SKM-1 (cell line): ENCODE data around the gene NBPF3.
"Not testable (repeated sequence)": the region's sequence is repeated elsewhere in the genome, so short reads cannot be mapped to it uniquely, and the experiment has no call there.

Experiments used
- DNase-seq: peaks from one replicate; lab custom pipeline; 2025; ENCODE audit not compliant: unreplicated experiment; lab: John Stamatoyannopoulos, UW

NBPF3 gene

DNA sequence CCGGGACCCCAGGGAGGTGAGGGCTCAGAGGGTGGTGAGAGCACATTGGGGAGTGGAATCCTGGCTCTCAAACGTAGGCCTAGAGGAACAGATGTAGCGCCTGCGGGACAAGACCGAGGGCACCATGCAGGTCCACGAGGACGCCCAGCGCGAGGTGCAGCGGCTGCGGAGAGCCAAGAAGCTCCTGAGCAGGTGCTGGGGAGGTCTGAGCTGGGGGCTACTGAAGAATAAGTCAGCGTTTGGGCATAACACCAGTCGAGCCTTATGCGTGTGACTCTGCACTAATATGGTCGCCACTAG, 2.6 kb upstream of the NBPF3 start:
- DNase-seq: no peak

DNA sequence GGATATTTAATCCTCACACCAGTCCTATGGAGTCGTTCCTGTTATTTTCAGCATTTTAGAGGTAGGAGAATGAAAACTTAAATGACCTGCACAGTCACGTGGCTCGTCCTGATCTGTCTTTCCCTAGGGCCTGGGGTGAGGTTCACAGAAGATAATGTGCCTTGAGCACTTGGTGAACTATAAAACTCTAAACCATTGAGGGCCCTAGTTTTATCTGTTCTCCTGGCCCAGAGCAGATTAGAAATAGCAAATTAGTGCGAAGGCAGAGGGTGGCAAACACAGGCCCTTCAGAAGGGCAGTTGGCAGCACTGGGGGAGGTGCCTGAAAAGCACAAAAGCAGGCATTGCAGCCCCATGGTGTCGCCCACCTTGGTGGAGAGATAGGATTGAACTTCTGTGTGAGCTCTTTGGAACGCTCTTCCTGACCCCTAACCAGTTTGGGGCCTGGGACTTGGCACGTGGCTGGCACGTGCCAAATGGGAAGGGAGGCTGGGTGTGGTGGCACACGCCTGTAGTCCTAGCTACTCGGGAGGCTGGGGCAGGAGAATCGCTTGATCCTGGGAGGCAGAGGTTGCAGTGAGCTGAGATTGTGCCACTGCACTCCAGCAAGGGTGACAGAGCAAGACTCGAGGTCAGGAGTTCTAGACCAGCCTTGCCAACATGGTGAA, 1.2 kb upstream of the NBPF3 start:
- DNase-seq: not testable (repeated sequence)

DNA sequence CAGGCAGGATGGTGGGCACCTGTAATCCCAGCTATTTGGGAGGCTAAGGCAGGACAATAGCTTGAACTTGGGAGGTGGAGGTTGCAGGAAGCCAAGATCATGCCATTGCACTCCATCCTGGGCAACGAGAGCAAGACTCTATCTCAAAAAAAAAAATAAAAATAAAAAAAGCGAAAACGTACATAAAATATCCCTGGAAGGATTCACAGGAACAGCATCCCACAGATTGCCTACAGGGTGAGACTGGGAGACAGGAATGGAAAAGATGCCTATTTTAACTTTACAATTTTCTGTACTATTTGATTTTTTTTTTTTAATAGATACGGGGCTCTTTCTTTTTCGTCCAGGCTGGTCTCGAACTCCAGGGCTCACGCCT, 604 bp upstream of the NBPF3 start:
- no peak for DNase-seq

DNA sequence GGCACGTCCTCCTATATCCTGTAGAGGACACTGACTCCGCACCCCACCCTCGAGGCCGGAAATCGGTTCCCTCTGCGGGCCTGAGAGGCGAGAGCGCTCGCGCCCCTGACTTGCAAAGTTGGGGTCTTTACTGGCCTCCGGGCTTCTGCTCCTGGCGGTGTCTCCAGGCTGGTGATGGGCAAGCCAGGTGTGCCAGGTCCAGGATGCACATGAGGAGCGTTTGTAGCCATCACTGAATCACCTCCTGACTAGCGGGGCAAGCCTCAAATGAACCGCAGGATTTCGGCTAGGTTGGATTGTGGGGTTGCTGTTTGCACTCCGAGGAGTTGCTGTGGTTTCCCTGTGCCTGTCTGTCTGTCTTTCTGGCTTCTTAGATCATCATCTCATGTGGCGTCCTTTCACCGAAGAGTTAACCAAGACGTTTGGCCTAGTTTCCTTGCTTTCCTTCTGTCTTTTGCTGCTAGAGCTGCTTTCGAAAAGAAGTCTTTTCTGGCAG, 741 bp downstream of the NBPF3 start:
- DNase-seq: not testable (repeated sequence)

DNA sequence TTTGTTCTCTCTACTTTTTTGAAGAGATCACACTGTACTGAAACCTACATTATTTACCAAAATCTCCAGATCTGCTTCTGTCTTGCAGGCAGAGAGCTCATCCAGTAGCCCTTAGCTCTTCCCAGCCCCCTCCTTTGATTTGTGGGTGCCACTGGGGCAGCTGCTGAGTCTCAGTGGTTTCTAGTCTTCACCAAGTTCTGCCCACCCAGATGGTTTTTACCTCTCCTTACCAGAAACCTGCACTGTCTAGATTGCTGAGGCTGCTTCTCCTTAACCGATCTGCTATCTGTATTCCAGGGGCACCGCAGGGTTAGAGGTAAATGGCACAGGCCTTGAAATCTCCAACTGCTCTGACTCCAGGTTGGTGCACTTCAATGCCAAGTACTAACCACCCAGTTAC, 6.7 kb downstream of the NBPF3 start:
- DNase-seq: not testable (repeated sequence)

DNA sequence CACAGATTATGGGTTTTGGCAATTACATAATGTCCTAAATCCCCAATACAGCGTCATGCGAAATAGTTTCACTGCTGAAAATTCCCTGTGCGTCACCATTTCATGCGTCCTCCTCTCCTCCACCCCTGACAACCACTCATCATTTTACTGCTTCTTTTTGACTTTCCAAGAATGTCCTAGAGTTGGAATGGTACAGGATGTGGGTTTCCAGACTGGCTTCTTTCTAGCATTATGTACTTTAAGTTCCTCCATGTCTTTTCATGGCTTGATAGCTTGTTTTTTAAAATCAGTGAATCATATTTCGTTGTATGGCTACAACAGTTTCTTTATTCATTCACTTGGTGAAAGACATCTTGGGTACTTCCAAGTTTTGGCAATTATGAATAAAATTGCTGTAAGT, 7.4 kb downstream of the NBPF3 start:
- DNase-seq: no peak

DNA sequence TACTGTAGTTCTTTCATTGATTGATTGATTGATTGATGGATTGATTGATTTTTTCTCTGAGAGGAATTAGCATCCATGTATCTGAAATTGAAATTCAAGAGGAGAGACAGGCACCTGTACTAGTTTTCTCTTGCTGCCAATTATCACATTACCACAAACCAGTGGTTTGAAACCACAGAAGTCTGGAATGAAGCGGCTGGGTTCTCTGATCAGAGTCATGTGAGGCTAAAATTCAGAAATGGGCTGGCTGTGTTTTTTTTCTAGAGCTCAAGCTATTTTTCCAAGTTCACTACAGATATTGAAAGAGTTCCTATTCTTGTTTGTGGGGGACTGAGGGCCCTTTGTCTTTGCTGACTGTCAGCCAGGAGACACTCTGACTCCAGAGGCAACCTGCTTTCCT, 10.0 kb downstream of the NBPF3 start:
- DNase-seq: no peak

DNA sequence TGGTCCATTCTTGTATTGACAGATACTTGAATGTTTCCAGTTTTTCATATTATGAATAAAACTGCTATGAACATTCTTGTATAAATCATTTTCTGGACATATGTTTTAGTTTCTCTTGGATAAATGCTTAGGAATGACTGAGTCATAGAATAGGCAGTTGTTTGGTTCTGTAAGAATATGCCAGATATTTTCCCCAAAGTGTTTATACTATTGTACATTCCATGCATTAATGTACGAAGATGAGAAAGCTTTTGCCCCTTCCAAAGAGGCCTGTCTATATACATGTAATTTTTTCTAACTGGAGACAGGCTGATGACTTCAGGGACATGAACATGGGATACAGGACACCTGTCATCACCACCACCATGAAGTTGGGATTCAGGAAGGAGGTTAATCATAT, 11.3 kb downstream of the NBPF3 start:
- DNase-seq: no peak

DNA sequence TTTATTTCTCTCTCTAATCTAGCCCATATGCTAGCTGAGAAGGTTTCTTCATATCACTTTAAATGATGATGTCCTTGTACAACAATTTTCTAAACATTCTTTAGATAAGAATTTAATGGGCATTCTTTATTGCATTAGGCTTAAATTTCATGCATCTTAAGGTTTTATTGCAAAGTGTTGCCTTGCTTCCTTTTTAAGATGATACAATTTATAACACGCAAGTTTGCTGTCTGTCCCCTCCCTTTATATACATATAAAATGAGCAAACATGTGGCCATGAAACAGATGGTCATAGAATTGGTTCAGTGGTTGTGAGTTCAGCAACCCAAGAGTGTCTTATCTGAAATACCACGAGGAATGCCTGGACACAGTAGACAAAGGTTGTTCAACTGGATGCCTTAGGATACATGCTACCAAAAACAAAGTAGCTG, 12.1 kb downstream of the NBPF3 start:
- no peak for DNase-seq

DNA sequence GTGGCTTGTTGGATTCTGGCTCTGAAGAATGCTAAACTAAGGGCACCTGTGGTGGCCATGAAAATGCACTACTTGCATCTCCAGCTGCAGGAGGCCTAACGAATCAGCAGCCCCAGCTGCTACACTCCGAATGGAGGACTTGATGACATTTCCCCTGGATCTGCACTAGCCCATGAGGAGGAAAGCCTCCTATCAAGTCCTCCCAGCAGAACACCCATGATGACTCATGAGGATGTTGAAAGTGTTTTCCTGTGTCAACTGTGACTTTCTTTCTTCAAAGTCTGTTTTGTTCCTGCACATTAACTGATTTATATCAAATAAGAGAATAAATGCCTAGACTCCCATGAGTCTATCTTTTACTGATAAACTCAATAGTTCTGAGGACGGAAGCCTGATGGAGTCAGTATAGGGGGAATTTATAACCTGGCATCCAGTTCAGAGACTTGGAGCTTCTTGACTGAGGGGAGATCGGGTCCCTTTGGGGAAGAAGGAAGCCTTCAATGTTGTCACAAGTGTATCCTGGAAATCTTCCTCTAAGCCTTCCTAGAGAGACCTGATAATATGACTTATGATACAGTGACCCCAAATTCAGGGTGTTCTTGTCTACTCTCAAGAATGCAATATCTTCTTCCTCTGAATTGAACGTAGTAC, 14.2 kb downstream of the NBPF3 start:
- peak; percentile 6 for DNase-seq

DNA sequence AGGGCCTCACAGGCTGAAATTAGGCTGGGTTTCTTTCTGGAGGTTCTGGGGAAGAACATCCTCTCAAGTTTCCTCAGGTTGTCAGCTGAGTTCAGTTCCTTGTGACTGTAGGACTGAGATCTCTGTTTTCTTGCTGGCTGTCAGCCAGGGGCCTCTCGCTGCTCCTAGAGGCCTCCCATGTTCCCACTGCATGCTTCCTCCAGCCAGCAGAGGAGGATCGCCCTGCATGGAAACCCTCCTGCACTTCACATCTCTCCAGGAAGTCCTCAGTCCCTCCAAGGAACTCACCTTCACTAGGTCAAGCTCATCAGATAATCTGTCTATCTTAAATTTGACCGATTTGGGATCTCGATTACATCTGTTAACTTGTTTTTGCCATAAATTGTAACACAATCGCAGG, 15.0 kb downstream of the NBPF3 start:
- not testable (repeated sequence) for DNase-seq

DNA sequence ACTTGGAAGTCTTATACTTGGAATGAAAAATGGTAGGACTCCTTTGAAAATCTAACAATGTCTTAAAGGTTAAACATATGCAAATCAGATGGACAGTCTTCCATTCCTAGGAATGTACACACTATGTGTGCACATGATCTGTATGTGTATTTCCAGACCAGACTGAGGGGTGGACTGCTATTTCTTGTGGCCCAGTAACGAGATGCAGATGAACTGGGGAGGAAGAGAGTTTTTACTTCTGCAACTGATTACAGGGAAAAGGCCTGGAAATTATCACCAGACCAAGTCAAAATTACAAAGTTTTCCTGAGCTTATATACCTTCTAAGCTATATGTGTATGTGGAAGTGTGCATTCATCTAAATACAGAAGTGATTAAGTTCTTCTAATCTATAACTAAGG, 17.7 kb downstream of the NBPF3 start:
- DNase-seq: no peak

DNA sequence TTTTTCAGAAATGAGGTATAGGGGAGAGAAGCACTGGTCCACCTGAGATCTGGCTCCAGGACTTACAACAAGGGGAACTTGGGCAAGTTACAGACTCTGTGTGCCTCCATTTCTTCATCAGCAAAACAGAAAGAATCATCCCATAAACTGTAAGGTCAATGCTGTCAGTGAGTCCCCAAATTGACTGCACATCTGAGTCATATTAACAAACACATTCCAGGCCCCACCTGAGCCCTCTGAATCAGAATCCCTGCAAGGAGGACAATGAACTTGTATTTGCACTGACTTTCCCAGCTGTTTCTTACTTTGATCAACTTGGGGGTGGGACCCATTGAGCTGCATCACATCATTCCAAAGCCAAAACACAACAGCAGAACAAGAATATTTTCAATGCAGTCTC, 25.2 kb downstream of the NBPF3 start:
- not testable (repeated sequence) for DNase-seq

DNA sequence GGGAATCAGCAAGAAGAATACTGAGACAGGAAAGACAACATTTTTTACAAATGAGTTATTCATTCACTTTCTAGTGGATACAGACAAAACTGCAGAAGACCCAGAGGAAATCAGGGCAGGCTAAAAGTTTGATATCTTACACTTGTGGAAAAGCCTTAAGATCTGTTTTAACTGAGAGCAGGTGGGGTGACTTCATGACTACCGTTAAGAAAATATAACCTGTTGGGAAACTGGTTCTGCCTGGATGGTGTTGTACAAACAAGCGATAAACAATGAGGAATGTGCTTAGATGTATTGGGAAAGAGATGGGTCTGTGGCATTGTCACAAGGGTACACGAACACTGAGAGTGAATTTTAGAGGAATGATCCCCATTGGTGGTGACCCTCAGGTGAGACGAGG, 28.0 kb downstream of the NBPF3 start:
- not testable (repeated sequence) for DNase-seq

DNA sequence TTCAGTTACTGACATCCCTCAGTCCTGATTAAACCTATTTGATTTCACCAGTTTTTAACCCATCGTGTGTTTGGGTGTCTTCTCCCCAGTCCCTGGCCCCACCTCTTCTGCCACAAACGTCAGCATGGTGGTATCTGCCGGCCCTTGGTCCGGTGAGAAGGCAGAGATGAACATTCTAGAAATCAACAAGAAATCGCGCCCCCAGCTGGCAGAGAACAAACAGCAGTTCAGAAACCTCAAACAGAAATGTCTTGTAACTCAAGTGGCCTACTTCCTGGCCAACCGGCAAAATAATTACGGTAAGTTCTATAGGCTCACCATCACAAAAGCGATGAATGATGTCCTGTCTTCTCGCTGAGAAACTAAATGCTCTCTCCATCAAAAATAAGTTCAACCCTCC, 28.7 kb downstream of the NBPF3 start:
- no peak for DNase-seq

DNA sequence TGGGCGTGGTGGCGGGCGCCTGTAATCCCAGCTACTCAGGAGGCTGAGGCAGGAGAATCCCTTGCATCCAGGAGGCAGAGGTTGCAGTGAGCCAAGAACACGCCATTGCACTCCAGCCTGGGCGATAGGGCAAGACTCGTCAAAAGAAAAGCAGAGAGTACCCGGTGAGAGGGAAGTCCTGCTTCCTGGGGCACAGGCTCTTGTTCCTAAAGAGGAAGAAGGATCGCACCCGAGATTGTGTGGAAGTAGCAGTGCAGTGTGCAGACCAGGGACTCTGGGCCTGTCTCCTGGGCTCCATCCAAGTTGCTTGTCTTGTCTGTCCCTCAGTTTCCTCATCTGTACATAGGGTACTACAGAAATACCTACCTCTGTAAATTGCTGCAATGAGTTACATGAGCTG, 29.6 kb downstream of the NBPF3 start:
- no peak for DNase-seq

DNA sequence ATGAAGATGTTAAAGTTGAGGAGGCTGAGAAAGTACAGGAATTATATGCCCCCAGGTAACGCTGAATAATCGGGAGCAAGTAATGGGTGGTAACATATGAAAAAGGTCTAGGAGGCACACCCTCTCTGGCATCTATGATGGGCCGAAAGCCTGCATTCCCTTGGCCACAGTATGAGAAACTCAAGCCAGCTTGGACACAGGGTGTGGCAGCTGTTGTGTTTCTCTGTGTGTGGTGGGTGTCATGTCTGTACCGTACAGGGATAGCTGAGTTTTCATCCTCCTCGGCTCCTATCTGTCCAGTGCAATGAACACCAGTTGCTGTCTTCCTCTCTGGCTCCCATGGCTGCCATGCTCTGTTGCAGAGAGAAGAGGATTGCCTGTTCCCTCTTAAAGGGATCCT, 32.9 kb downstream of the NBPF3 start:
- DNase-seq: no peak

DNA sequence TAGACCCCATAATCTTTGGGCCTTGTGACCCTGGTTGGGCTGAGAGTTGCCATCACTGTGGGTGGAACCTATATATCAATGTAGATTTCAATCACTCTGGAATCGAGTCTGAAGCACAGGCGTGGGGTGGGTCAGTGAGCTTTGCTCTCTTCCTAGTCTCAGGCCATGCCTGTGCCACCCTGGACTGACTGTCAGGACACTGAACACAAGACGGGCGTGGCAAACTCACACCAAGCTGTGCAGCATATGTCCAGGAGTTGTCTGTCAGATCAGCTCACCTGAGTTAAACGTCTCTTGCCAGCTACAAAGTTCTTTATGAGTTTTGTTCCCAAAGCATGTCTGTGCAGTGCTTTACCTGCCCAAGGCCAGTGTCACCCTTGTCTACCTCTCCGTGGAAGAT, 38.4 kb downstream of the NBPF3 start:
- no peak for DNase-seq

DNA sequence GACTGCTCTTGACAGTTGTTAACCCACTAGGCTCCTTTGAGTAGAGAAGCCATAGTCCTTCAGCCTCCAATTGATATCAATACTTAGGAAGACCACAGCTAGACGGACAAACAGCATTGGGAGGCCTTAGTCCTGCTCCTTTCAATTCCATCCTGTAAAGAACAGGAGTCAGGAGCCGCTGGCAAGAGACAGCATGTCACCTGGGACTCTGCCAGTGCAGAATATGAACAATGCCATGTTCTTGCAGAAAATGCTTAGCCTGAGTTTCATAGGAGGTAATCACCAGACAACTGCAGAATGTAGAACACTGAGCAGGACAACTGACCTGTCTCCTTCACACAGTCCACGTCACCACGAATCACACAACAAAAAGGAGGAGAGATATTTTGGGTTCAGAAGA, 43.9 kb downstream of the NBPF3 start:
- DNase-seq: not testable (repeated sequence)

DNA sequence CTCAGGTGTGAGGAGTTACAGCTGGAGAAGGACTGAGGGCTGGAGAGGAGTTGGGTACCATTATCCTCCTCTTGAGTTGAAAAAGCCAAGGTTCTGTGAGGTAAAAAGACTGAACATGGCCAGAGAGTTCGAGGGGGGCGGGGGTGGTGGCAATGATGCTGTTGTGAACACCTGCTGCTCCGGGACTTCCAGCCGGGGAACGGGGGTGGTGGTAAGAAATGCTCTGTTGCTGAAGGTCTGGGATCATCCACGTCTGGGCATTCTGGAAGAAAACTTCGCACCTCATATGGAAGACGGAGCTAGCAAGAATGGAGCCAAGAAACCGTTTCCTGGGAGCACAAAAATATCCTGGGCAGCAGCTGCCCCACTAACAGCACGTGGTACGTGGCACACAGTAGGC, 49.2 kb downstream of the NBPF3 start:
- DNase-seq: no peak

DNA sequence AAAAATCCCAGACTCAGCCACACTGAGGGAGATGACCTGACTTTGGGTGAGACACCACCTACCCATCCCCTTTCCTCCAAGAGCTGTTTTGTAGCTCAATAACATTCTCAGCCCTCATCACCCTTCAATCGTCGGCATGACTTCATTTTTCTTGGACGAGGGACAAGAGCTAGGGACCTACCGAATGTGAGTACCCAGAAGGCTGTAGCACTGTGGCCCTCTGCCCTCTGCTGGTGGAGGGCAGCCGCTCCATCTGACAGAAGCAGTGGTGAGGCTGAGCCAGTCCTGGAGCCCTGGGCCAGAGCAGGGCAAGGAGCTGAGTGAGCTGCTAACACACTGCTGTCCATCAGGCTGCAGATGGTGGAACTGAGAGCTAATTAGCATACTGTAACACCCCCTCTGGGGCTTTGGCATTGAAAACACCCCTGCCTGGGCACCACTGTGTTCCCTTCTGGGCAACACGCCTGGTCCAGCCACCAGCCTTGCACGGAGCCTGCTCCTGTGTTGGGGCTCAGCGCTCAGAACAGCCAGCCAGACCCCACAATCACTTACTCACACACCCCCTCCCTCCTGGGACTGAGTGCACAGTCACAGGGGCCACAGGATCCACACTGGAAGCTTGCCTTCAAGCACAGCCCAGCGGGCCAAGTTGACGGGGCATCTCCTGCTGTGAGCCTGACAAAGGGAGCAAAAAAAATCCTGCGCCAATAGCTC, 51.0 kb downstream of the NBPF3 start:
- no peak for DNase-seq
